HG02798 (cell line): ENCODE measurements around the gene DGKG.

Experiments used
- ATAC-seq: cut with Tn5 transposase; IDR thresholded peaks from one replicate; pipeline ENCODE4 v1.9.1; 2021; ENCODE audit warnings: mild to moderate bottlenecking; ENCODE audit not compliant: unreplicated experiment, poor library complexity

Gene DGKG

GRCh38 chr3:186182850-186183249 lies 179.2 kb downstream of the DGKG start:
- ATAC-seq: no peak

- ATAC-seq: no peak
Observed at GRCh38 chr3:186181901-186182300, 180.1 kb downstream of the DGKG start.

GRCh38 chr3:186180891-186181481 lies 181.0 kb downstream of the DGKG start:
- no peak for ATAC-seq

GRCh38 chr3:186180151-186180550 lies 181.9 kb downstream of the DGKG start:
- no peak for ATAC-seq

GRCh38 chr3:186178412-186178811 lies 183.6 kb downstream of the DGKG start:
- no peak for ATAC-seq

- no peak for ATAC-seq
Observed at GRCh38 chr3:186176373-186176990, 185.6 kb downstream of the DGKG start.

- no peak for ATAC-seq
Observed at GRCh38 chr3:186173224-186173815, 188.7 kb downstream of the DGKG start.

GRCh38 chr3:186172353-186172752 lies 189.7 kb downstream of the DGKG start:
- ATAC-seq: no peak

- no peak for ATAC-seq
Observed at GRCh38 chr3:186171521-186171920, 190.5 kb downstream of the DGKG start.

GRCh38 chr3:186170516-186170915 lies 191.5 kb downstream of the DGKG start:
- no peak for ATAC-seq

GRCh38 chr3:186169379-186169778 lies 192.7 kb downstream of the DGKG start:
- ATAC-seq: no peak

GRCh38 chr3:186168976-186169375 lies 193.1 kb downstream of the DGKG start:
- no peak for ATAC-seq

- ATAC-seq: no peak
Observed at GRCh38 chr3:186167646-186168395, 194.2 kb downstream of the DGKG start.

- ATAC-seq: no peak
Observed at GRCh38 chr3:186166491-186167288, 195.3 kb downstream of the DGKG start.

GRCh38 chr3:186166036-186166435 lies 196.0 kb downstream of the DGKG start:
- ATAC-seq: no peak

- no peak for ATAC-seq
Observed at GRCh38 chr3:186165331-186165730, 196.7 kb downstream of the DGKG start.

- ATAC-seq: no peak
Observed at GRCh38 chr3:186164696-186165095, 197.3 kb downstream of the DGKG start.

- no peak for ATAC-seq
Observed at GRCh38 chr3:186162221-186162620, 199.8 kb downstream of the DGKG start.

GRCh38 chr3:186160691-186161243 lies 201.3 kb downstream of the DGKG start:
- ATAC-seq: no peak

- ATAC-seq: no peak
Observed at GRCh38 chr3:186154641-186155040, 207.4 kb downstream of the DGKG start.
